HFF-Myc (cell line): ENCODE results near the gene SDK2.

Experiments
- DNase-seq: peaks from one replicate; pipeline ENCODE4 v3.0.0-alpha.2; 2011; ENCODE audit warnings: low read depth; ENCODE audit errors: extremely low read depth
- H3K4me3 ChIP-seq: replicated peaks from 2 replicates; pipeline ENCODE4 v1.5.1; 2011; ENCODE audit warnings: low read depth, mild to moderate bottlenecking, control low read depth, low read length
- CTCF ChIP-seq: IDR thresholded peaks from 2 replicates; pipeline ENCODE4 v1.5.1; 2012; ENCODE audit warnings: mild to moderate bottlenecking, low read depth, low read length, control low read depth; ENCODE audit errors: missing control alignments

SDK2 gene

GRCh38 chr17:73538445-73538844, 105.8 kb downstream of the SDK2 start:
- TF ChIP-seq CTCF, result no peak
- H3K4me3 ChIP-seq, result no peak overlapping the region
- DNase-seq, result no peak

DNA sequence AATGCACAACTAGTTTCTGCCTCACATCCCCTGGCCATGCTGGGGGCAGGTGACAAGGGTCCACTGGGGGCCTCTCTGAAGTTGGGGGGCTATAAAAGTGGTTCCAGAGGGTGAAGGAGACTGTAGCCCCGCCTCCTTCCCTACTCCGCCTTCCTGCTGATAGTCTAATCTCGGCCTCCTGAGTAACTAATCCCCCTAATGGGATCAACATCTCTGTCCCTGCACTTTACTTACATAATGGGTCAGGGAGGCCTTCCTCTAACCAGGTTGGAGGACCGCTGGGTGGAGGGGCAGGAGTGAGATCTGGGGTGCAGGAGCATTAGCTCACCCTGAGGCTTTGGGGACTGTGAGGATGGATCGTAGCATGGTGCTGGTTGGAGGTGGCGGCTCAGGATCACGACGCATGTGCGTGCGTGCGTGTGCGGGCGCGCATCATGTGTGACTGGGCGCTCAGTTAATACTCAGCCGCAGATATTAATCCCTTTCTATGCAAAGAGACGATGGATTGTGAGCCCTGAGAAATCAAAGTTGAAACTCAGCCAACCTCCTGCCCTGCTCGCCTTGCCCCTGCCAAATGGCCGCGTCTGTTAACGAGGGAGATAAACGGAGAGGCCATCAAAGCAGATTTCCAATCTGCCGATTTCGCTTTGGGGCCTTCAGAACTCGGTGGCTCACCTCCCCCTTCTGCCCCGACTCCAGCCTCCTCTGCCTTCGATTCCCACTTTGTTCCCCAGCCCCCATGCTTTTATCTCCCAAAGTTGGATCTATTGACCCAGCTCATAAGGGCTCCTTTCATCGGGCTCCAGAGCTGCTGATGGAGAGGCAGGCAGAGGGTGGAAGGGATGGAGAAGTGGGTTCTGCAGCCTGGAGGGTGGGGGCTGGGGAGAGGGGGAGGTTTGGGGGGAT, 107.3 kb downstream of the SDK2 start:
- DNase-seq, result no peak
- H3K4me3 ChIP-seq, result no peak overlapping the region
- no peak for TF ChIP-seq CTCF

GRCh38 chr17:73535746-73536145, 108.5 kb downstream of the SDK2 start:
- H3K4me3 ChIP-seq, result no peak overlapping the region
- no peak for DNase-seq
- no peak for TF ChIP-seq CTCF

DNA sequence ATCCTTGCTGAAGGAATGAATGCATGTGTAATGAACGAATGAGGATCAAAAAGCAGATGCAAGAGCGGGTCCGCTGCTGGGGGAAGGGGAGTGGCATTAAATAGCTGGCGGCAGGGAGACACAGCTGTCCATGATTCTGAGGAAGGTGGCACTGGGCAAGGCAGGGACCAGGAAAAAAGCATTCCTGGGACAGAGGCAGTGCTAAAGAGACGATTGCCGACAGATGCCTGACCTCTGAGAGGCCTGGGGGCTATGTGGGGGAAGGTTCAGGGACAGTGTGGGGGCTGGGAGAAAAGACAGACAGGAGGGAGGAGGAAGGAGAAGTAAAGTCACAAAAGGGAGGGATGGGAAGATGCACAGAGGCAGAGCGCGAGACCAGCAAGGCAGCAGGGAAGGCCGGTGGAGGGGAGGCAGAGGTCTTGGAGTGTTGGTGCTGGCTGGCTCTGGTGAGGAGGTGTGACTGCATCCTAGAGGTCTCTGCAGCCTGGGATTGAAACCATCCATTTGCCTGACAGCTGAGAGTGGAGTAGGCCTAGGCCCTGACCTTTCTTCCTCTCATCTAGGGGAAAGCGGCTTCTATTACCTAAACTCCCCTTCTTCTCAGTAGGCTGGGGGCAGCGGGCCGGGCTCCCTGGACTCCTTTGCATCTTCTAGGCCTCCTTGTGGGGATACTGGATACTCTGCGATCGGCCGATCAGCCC, 109.9 kb downstream of the SDK2 start:
- no peak for TF ChIP-seq CTCF
- no peak for DNase-seq
- no peak overlapping the region for H3K4me3 ChIP-seq

- TF ChIP-seq CTCF, result no peak
- H3K4me3 ChIP-seq, result no peak overlapping the region
- DNase-seq, result no peak
Measured at GRCh38 chr17:73533781-73534180, 110.5 kb downstream of the SDK2 start.

DNA sequence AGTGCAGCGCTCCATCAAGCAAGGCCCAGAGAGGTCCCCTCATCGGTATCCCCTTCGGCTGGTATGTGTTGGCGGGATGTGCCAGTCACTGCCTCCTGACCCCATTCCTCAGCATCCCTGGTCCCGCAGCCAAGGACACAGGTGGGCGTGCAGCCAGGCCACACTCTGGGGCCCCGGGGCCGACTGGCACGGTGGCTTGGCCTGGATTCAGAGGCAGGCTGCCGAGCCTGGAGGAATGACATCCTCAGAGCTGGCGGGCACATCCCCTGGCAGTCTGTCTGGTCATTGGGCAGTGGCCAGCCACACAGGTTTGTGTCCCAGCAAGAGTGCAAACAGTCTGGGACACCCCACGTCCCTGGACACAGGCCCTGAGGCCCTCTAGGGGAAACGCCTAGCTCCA, 111.1 kb downstream of the SDK2 start:
- TF ChIP-seq CTCF, result no peak

More for the DNA sequence above, 111.1 kb downstream of the SDK2 start:
- no peak overlapping the region for H3K4me3 ChIP-seq
- no peak for DNase-seq
